Measurements from ENCODE around the gene RELCH. TPM values are rescaled to one million over a fixed set of nuclear protein-coding genes. Genes with fewer than 3 reads are reported as not detected.

RELCH gene
- total RNA-seq, 2 experiments from 2014 or later = 18.4 to 21.7 TPM

- POLR2A ChIA-PET = interaction anchor here (0.9 kb wide), 1 partner anchor 676 kb away, joined by 3 read pairs; no protein-coding TSS in a partner anchor
- H3K36me3 Mint-ChIP-seq (ENCODE audit: low read depth) = no peaks in the 10 kb centered on the region
- intact Hi-C loops (cut with micrococcal nuclease) = no loop called here
- DNase-seq (no peak), ATAC-seq (no peak)
- no peak overlapping the region for H3K4me3 Mint-ChIP-seq
- no peak overlapping the region for H3K27ac Mint-ChIP-seq
- CTCF ChIA-PET = interaction anchor here (1.4 kb wide), 2 partner anchors 84 to 93 kb away, joined by 4 to 6 read pairs; no protein-coding TSS in a partner anchor
- no peak for TF ChIP-seq CTCF (IDR thresholded peaks at IDR 0.05)
- H3K9me3 Mint-ChIP-seq = no peaks in the 10 kb centered on the region
- H3K4me1 Mint-ChIP-seq (ENCODE audit: low read depth) = peaks cover 24% of the 10 kb centered on the region
- H3K27me3 Mint-ChIP-seq = peaks cover 46% of the 10 kb centered on the region
Measured at GRCh38 chr18:62332964-62333695, 146.1 kb downstream of the RELCH start.

GRCh38 chr18:62334120-62334519, 147.1 kb downstream of the RELCH start:
- Mint-ChIP-seq H3K36me3 (ENCODE audit: low read depth) (no peaks in the 10 kb centered on the region), H3K27me3 (peaks cover 44% of the 10 kb centered on the region), H3K4me1 (ENCODE audit: low read depth) (peaks cover 24% of the 10 kb centered on the region), H3K27ac (no peak overlapping the region), H3K9me3 (no peaks in the 10 kb centered on the region), H3K4me3 (no peak overlapping the region)
- ATAC-seq = no peak
- no peak for TF ChIP-seq CTCF (IDR thresholded peaks at IDR 0.05)
- no peak for DNase-seq
- intact Hi-C loops (cut with micrococcal nuclease) = no loop called here
- CTCF ChIA-PET = no interaction called here
- POLR2A ChIA-PET = no interaction called here

DNA sequence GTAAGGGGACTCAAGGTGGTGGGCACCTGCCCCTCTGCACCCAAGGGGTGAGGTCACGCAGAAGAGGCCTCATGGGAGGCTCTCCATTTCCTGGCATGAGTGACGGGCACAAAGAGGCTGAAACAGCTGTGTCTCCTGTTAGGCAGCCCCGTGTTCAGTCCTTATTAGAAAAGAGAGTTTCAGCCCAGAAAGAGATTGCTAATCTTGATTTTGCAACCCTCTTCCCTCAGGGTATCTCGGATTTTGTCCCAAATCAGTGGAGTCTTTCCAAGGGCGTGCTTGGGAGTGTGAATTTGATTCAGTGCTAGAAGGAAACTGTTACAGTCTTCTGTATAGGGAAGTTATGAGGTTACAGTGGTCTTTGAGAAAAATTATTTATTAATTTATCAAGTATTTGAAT, 148.4 kb downstream of the RELCH start:
- no peak for ATAC-seq
- no peak for TF ChIP-seq CTCF (IDR thresholded peaks at IDR 0.05)
- no peak overlapping the region for H3K4me3 Mint-ChIP-seq
- H3K36me3 Mint-ChIP-seq (ENCODE audit: low read depth) = no peaks in the 10 kb centered on the region
- ChIA-PET CTCF (no interaction called here), POLR2A (no interaction called here)
- H3K27me3 Mint-ChIP-seq = peaks cover 42% of the 10 kb centered on the region
- no peak overlapping the region for H3K27ac Mint-ChIP-seq
- intact Hi-C loops (cut with micrococcal nuclease) = no loop called here
- H3K4me1 Mint-ChIP-seq (ENCODE audit: low read depth) = peaks cover 19% of the 10 kb centered on the region
- no peak for DNase-seq
- no peaks in the 10 kb centered on the region for H3K9me3 Mint-ChIP-seq

DNA sequence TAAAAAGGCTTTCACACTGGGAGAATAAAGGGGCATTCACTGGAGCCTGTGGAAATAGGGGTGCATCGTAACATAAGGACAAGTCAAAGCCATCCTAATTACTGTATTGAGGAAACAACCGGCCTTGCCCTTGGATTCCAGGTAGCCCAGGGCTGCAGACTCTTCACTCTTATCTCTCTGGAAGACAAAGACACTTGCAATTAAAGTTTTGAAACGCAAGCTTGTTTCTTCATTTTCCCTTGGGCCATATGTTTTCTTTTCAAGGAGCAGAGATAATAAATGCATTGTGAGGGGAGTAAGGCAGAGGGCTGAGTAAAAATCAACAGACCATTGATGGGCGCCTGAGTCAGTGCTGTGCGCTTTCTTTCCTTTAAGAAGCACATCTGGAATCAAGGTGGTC, 149.6 kb downstream of the RELCH start:
- no peaks in the 10 kb centered on the region for H3K9me3 Mint-ChIP-seq
- ATAC-seq (no peak), DNase-seq (no peak)
- H3K27me3 Mint-ChIP-seq = peaks cover 42% of the 10 kb centered on the region
- POLR2A ChIA-PET = no interaction called here
- peaks cover 15% of the 10 kb centered on the region for H3K4me1 Mint-ChIP-seq (ENCODE audit: low read depth)
- no peaks in the 10 kb centered on the region for H3K36me3 Mint-ChIP-seq (ENCODE audit: low read depth)
- no peak overlapping the region for H3K4me3 Mint-ChIP-seq
- intact Hi-C loops (cut with micrococcal nuclease) = no loop called here
- no peak for TF ChIP-seq CTCF (IDR thresholded peaks at IDR 0.05)
- CTCF ChIA-PET = no interaction called here
- no peak overlapping the region for H3K27ac Mint-ChIP-seq

- Mint-ChIP-seq H3K4me1 (ENCODE audit: low read depth) (peaks cover 12% of the 10 kb centered on the region), H3K36me3 (ENCODE audit: low read depth) (no peaks in the 10 kb centered on the region), H3K27ac (no peak overlapping the region), H3K9me3 (no peaks in the 10 kb centered on the region), H3K27me3 (peaks cover 38% of the 10 kb centered on the region), H3K4me3 (no peak overlapping the region)
- no peak for ATAC-seq
- no peak for TF ChIP-seq CTCF (IDR thresholded peaks at IDR 0.05)
- ChIA-PET CTCF (no interaction called here), POLR2A (no interaction called here)
- DNase-seq = no peak
- intact Hi-C loops (cut with micrococcal nuclease) = no loop called here
Measured at GRCh38 chr18:62337336-62337735, 150.3 kb downstream of the RELCH start.

Measured in activated CD8-positive, alpha-beta T cell treated with anti-CD3 and anti-CD28 coated beads for 36 hours (primary cell).